ENCODE results near the gene RIMS4. TPM values are rescaled to one million over a fixed set of nuclear protein-coding genes. Genes with fewer than 3 reads are reported as not detected.

Gene RIMS4
- total RNA-seq, 1 experiment from 2014 or later = 16.3 TPM

GRCh38 chr20:44737116-44737515, 73.2 kb downstream of the RIMS4 start:
- H2BK20ac ChIP-seq (ENCODE audit: low read depth, low read length, poor library complexity, severe bottlenecking) = no peak overlapping the region
- no peak for TF ChIP-seq CTCF (conservative IDR thresholded peaks at IDR 0.05)
- no peaks in the 10 kb centered on the region for H3K79me2 ChIP-seq (ENCODE audit: insufficient read depth, low read length)
- no CpG with 5 or more reads among the region's 4 CpGs for WGBS (ENCODE audit: extremely low coverage, insufficient read length, low lambda C conversion rate)
- no peak overlapping the region for H3K14ac ChIP-seq (ENCODE audit: insufficient read depth, low read length)
- no peak overlapping the region for H3K27ac Mint-ChIP-seq
- peaks cover 17 to 32% of the 10 kb centered on the region in 2 experiments for H3K4me1 Mint-ChIP-seq
- H2AFZ ChIP-seq (ENCODE audit: low read length) = no peak overlapping the region
- no peaks in the 10 kb centered on the region for H3K23me2 ChIP-seq (ENCODE audit: insufficient read length, low read depth, low read length, poor library complexity, severe bottlenecking)
- H3K27me3 Mint-ChIP-seq (ENCODE audit: low read depth) = peaks cover 16% of the 10 kb centered on the region
- H4K8ac ChIP-seq (replicated peaks; ENCODE audit: insufficient read length, low read depth, low read length) = no peak overlapping the region
- H2BK5ac ChIP-seq (ENCODE audit: insufficient read length, low read length) = no peak overlapping the region
- DNase-seq = no peak
- no peaks in the 10 kb centered on the region for H3K79me1 ChIP-seq (ENCODE audit: insufficient read depth, low read depth, low read length, poor library complexity, severe bottlenecking)
- no peak overlapping the region for H3T11ph ChIP-seq (ENCODE audit: low read length)
- no peaks in the 10 kb centered on the region; a peak in 1 of 5 replicates for H3K9me3 Mint-ChIP-seq
- H4K91ac ChIP-seq (ENCODE audit: insufficient read length, low read depth, low read length) = no peak overlapping the region
- H3K18ac ChIP-seq (ENCODE audit: insufficient read length, low read depth, low read length) = no peak overlapping the region
- H4K20me1 ChIP-seq (ENCODE audit: control insufficient read depth, insufficient read depth, insufficient read length) = no peaks in the 10 kb centered on the region
- no peak overlapping the region for H3K56ac ChIP-seq (ENCODE audit: insufficient read length, low read depth, low read length)
- H3K4me2 ChIP-seq (ENCODE audit: insufficient read depth, insufficient read length, low read length) = no peak overlapping the region
- H3K4me3 Mint-ChIP-seq = no peak overlapping the region
- no peak overlapping the region for H2BK12ac ChIP-seq (ENCODE audit: insufficient read length, low read depth, low read length)
- no peak overlapping the region for H3K4ac ChIP-seq (ENCODE audit: low read depth, low read length)
- H4K5ac ChIP-seq (ENCODE audit: insufficient read length, low read depth, low read length) = no peak overlapping the region
- no peaks in the 10 kb centered on the region for H3K9me3 ChIP-seq (ENCODE audit: control insufficient read depth, low read depth, low read length)
- H3K27me3 ChIP-seq (ENCODE audit: insufficient read depth, low read length) = no peaks in the 10 kb centered on the region
- no peaks in the 10 kb centered on the region for H3K4me1 ChIP-seq (ENCODE audit: insufficient read depth, low read length)
- H3K23ac ChIP-seq (ENCODE audit: insufficient read length, low read depth, low read length) = no peak overlapping the region
- no peak overlapping the region for H2BK15ac ChIP-seq (ENCODE audit: low read depth, low read length)
- H3K9ac ChIP-seq (ENCODE audit: extremely low read depth, insufficient read length, low read length) = no peak overlapping the region
- H2AK5ac ChIP-seq (ENCODE audit: insufficient read length, low read length) = no peak overlapping the region
- peaks cover 2 to 4% (median 2%) of the 10 kb centered on the region in 3 experiments; a peak in 2 of 7 replicates for H3K36me3 Mint-ChIP-seq (ENCODE audit: insufficient read depth in 1 of 3, low read depth in 3 of 3)
- H3K27ac ChIP-seq (ENCODE audit: insufficient read length, low read depth, low read length) = no peak overlapping the region
- H2BK120ac ChIP-seq (ENCODE audit: low read depth, low read length, poor library complexity, severe bottlenecking) = no peak overlapping the region

All from H9 (cell line).